Stimulated activated CD4-positive, alpha-beta T cell treated with anti-CD3 and anti-CD28 coated beads, Interleukin-15, amount 100 ng/mL, for 1 hour (primary cell): ENCODE data around the gene PARP16.
A peak's percentile ranks its signal among the peaks of the same experiment; 100 is the strongest.

ENCODE experiments used
- DNase-seq, 2 donors: peaks; one replicate each; pipeline ENCODE4 v3.0.0-alpha.2; 2020; ENCODE audit warnings: low read depth in 1 of 2, low spot score in 1 of 2

The PARP16 gene, protein sequence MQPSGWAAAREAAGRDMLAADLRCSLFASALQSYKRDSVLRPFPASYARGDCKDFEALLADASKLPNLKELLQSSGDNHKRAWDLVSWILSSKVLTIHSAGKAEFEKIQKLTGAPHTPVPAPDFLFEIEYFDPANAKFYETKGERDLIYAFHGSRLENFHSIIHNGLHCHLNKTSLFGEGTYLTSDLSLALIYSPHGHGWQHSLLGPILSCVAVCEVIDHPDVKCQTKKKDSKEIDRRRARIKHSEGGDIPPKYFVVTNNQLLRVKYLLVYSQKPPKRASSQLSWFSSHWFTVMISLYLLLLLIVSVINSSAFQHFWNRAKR

DNA sequence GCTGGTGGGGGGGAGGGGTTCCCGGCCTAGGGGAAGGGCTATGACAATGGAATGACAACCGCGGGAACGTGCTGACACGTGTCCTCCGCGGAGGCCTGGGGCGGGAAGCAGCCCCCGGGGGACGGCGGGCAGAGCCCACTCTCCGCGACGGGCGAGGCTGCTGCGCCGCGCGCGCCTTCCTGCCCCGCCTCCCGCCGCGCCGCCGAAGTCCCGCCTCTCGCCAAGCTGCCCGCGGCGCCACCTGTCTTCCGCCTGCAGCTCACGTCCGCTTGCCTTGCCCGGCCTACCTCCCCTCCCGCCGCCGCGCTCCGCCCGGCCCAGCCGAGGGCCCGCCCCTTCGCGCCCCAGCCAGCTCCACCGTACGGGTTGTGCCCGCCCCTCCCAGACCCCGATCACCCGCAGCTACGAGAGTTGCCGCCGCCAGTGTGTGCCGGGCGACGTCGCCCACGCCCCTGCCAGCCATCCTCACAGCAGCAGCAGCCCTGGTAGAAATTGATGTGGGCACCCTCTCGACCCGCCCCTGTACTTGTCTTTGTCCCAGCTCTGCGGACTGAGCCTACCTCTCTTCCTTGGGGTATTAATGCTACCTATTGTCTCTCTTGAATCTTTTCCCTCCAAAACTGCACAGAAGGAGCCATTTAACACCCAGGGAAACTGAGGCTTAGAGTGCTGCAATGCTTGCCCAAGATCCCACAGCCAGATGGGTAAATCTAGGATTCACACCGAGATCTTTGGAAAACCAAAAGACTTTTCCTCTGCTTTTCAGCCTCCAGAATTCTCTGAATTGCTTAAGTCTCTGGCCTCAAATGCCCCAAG lies at the start of gene PARP16:
PARP16 (minus strand) TSS at position 180 of the 816 bp plus-strand sequence. CDS start 457 bp downstream, outside the sequence.
- DNase-seq: peak; percentile 87 to 89

DNA sequence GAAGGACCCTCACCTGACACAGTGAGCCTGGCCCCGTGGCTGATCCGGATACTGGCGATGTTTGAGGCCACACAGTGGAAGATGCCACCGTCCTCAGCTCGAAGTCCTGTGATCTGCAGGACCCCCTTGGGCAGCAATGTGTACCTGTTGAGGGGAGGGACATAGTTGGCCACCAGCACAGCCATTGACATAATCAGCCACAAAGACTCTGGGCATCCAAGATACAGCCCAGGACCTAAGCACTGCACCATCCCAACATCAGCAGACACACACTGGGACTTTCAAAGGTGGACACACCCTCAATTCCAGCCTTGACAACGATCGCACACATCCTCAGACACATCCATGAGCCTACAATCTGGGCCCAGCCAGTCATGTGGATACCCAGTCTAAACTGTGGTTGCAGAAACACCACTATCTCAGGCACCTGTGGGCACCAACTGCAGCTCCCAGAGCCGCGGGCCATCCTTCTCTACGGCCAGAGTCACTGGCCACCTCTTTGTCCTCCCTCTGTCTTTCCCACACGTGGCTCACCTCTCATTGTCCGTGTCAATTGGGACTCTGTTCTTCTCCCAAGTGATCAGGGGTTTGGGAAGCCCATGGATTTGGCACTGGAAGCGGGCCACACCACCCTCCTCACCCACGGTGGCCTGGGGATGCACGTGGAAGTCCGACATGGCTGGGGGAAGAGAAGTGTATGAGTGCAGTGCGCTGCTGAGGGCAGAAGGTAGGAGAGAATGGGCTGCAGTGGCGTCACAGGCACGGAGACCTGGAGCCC lies 48.8 kb upstream of the PARP16 start:
- no peak for DNase-seq

DNA sequence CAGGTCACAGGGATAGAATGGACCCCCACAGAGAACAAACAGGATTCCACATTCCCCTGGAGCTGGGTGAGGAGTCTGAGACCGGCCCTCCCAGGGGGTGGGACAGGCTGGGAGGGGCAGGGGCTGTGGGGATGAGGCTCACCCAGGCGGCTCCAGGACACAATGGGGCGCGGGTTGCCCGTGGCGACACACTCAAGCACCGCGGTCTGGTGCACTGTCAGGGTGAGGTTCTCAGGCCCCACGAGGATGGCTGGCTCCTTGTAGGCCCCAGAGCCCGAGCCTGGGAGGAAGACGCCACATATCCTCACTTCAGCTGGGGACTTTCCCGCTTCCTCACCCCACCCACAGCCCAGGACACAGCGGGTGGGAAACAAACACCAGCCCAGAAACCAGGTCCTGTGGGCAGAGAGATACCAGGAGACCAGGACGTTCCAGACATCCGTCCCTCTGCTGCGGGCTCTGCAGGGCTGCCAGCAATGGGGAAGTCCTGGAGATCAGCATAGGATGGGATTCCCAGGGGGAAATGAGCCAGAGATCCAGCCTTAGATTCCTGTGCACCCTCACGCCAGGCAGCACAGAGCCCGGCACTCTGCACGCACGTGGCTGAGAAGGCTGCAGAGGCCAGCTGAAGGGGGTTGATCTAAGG lies 48.0 kb upstream of the PARP16 start:
- no peak for DNase-seq

DNA sequence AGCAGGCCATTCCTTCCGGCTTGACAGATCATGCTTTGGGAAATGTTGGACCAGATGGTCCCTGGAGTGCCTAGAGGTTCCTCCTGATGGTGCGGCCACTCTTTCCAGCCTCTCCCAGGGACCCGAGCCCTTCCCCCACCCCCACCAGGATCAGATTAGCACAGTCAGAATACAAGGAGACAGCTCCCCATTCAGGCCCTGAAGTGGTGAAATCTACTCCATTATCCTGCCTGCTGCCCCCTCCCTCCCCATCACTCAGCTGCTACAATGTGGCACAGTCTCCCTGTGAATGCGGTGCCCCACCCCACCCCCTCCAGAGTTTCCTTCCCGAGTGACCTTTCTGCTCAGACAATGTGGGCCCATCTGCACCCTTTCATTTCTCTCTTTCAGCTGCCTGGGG lies 47.2 kb upstream of the PARP16 start:
- no peak for DNase-seq

DNA sequence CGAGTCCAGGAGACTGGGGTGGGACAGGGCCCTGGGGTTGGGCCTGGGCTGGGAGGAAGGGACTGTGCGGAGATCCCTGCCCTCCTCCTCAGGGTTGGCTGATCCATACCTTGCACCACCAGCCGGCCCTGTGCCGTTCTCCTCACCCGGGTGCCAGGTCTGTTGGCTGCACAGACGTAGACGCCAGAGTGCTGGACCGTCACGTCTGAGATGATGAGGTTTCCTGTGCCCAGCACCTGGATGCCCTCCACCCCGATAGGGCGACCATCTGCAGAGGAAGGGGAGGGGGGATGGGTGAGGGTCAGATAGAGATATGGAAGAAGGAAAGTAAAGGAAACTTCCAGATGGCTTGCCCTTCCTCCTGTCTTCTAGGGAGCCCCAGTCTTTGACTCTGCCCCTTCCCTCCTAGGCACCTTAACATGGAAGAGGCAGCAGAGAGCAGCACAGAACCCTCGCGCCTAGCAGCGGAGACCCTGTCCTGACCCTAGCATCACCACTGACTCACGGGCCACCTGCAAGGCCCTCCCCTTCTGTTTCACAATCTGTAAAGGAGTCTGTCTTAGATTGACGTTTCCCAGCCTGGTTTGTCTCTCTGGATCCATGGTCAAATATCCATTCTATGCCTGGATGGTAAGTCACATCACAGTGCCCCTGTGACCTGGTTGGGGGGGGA lies 46.6 kb upstream of the PARP16 start:
- no peak for DNase-seq

DNA sequence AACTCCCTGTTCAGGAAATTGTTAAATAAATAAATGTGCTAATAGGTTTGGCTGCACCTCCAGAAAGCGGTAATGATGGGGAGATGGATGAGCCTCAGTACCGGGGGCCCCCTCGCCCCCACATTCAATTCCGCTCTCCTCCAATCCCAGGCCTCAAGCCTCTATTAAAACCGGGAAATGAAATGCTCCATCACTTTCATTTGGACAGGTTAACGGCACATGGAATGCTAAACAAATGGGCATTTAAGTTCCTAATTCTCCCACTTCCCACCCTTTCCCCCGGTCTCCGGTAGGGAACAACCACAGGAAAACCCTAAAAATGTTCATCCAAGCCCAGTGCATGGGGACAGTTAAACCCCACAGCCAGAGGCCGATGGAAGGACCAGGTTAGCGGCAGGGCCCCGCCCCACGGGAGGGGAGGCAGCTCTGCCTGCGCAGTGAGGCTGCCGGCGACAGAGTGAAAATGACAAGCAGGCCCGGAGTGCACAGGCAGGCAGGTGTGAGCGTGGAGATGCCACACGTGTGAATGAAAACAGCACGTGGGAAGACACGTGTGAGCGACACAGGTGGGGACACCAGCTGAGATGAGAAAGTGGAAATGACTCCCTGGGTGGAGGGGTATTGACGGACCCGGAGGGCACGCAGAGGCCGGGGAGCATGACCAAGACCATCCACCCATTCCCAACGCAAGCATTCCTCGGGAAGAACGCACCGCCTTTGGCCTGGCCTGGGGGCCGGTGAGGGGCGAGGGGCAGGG lies 45.9 kb upstream of the PARP16 start:
- no peak for DNase-seq

DNA sequence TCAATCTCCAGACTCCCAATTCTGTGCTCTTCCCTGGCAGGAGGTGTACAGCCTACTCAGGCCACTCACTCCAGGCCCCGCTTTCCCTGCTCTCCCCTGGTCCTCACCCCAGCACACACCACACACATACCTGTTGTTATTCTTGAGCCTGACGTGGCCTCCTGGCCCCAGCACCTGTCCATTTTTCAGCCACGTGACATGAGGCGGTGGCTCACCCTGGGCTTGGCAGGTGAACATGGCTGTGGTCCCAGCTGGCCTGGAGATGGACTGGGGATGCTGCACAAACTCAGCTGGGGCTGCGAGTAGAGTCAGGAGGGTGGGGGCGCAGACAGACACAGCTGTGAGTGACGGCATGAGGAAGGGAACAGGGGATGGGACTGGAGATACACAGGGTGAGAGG lies 45.1 kb upstream of the PARP16 start:
- DNase-seq: no peak

DNA sequence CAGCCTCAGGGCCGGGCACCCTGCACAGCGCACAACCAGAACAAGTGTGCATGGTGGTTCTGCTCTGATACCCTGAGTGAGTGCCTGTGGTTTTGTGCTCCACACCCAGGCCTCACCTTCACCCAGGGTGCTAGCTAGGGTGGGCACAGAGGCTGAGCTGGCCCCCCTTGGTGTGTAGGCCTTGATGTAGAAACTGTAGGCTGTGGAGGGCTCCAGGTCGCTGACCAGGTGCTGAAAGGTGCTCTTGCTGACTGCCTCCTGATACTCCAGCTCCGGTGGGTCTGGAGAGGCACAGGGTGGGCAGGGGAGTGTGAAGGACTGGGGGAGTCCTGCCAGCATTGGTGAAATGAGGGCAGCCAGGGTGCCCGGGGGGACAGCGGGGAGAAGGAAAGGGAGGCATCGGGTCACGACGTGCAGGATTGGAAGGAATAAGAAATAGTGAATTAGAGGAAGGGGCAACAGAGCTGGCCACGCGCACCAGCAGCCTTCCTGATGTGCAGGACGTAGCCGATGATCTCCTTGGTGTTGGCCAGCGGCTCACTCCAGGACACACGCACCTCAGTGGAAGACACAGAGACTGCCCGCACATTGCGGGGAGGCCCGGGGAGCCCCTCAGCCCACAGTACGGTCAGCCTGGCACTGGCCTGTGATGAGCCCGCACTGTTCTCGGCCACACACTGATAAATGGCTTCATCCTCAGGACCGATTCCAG lies 44.4 kb upstream of the PARP16 start:
- DNase-seq: no peak

DNA sequence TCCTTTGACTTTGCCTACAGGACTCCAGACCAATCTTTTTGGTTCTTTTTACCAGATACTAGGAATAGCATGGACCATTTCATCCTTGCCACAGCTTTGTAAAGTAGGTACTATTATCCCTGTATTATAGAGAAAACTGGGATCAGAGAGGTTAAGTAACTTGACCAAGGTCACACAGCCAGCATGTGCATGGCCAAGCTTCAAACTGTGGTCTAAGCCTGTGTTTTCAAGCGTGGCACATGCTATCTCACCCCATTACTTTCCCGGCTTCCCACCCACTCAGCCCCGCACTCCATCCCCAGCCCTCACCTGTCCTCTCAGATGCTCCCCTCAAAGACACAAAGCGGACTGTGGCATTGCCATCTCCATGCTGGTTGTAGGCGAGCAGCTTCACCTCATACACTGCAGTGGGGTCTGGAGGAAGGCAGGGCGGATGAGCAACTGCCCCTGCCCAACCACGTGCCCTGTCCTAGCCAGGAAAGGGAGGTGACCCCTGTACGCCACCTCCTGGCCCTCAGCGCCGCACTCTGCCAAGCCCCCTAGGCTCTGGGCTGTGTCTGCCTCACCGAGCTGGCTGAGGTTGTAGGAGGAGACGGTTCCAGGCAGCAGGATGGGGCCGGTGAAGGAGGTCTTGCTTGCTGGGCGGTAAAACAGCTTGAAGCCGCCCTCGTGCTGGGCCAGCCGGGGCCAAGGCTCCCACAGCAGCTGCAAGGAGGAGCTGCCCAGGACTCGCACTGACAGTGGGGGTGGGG lies 43.5 kb upstream of the PARP16 start:
- no peak for DNase-seq

DNA sequence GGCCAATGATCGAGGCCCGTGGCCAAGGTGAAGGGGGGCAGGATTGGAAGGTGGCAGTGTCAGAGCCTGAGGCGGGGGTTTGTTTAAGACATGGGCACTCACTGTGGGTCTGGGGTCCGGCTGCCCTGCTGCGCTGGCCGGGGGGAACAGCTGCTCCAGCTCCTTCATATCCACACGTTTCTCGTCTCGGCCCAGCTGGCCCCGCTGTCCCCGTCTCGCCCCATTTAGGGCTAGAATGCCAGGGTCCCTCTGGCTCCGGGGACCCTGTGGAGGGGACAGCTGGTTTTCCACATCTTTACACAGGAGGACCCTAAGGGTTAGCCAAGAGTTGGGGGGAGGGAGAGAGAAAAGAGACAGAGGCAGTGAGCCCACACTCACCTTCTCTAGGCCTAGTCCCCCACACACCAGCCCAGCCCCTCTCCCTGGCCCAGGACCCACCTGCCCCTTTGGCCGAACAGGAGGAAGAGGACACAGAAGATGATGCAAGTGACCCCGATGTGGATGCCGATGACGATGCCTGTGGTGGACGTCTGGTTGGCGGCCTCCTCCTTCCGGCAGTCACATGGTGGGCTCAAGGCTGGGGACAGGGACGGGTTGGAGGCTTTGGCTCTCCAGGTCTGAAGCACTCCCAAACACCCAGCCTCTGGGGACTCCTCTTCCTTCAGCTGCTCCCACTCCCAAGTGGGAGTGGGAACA lies 42.8 kb upstream of the PARP16 start:
- no peak for DNase-seq

DNA sequence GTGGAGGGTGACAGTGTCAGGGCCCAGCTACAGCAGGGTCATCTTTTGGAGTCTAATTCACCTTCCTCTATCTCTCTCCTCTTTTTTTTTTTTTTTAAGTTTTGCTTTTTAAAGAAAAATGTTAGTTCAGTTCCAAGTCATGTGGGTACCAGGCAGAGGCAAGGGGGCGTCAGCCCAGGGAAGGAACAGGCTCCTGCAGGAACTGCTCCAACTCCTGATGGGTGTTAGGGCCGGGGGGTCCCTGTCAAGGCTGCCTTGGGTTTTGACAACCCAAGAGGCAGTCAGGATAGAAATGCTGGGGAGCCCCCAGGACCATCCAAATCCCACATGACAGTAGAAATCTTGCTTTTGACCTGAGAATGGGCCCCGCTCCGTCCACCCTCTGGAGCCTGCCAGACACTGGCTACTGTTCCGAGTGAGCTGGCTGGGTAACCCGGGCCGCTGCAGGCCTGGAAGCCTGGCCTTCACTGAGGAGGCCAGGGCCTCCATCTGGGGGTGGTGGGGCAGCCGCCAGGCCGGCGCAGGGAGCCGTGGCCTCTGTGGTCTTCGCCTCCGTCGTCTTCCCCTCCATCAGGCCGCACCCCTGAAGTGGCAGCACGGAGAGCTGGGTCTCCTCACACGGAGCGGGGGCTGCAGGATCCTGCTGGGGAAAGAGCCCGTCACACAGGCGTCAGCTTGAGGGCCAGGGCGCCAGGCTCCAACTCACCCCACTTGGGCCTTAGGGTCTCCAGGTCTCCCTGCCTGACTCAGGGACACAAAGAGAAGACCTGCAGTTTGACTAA lies 42.0 kb upstream of the PARP16 start:
- DNase-seq: no peak

DNA sequence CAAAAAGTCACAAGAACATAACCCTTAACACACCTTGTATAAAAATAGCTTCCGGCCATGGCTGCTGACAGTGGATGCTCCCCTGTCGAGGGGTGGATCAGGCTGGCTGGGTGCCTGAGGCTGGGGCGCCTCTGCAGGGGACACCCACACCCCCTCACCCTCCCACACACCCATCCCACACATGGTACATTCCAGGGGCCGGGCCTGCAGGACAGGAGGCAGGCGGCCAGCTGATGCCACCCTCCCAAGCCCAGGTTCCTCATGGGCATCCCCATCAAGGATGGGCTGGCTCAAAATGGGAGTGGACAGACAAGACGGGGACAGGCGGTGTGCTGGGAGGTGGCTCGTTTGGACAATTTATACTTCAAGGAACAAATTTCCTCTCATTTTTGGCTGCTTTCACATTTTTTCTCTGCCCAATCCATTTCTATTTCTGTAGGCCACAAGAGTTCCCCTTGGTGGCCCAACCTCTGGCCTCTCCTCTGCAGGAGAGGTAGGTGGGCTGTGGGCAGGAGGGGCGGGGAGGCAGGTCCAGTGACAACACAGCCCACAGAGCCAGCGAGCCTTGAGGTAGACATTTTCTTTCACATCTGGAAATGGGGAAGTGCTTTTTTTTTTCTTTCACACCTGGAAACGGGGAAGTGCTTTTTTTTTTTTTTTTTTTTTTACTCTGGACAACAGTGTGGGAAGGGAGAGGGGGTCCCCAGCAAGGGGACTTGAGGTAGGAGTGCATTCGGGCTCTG lies 41.1 kb upstream of the PARP16 start:
- DNase-seq: no peak

DNA sequence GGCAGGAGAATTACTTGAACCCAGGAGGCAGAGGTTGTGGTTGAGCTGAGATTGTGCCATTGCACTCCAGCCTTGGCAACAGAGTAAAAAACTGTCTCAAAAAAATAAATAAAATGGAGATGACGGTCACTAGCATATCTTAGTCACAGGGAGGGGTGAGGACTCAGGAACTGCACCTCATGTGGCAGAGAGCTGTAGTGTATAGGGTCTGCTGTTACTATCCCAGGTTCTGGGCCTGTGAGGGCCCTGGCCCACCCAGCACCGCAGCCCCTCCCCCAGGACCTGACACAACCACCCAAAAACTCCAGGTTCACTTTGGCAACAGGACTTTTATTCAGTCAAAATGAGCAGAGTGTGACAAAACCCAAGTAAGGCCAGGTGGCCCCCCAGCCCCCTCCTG lies 40.1 kb upstream of the PARP16 start:
- no peak for DNase-seq

DNA sequence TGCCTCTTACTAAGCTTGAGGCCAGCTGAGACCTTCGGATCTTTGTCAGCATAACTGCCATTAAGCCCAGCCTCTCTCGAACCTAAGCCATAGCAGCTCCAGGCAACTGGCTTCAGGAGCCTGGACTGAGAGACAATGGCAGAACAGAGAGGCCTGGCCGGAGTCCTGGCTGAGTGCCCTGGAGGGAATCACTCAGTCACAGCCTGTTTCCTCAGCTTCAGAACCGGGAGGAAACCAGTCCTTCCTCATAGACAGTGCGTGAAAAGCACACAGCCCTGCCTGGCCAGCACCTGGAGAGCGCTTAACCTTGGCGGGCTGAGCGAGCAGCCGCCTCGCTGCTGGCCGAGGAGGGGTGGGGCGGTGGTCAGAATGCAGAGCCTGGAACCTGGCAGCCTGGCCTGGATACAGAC lies 39.4 kb upstream of the PARP16 start:
- DNase-seq: no peak

DNA sequence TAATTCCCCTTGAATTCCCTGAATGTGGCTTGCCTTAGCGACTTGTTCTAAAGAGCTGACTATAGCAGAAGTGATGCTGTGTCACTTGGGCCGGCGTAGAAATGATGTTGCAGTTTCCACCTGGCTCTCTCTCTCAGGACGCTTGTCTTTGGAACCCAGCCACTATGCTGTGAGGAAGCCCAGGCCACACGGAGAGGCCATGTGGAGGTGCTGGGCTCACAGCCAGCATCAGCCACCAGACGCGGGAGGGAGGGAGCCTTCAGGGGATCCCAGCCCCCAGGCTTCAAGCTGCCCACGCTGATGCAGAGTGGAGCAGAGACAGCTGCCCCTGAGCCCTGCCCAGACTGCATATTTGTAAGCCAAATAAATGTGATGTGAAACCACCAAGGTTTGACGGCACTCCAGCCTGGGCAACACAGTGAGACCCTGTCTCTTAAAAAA lies 36.4 kb upstream of the PARP16 start:
- DNase-seq: no peak

DNA sequence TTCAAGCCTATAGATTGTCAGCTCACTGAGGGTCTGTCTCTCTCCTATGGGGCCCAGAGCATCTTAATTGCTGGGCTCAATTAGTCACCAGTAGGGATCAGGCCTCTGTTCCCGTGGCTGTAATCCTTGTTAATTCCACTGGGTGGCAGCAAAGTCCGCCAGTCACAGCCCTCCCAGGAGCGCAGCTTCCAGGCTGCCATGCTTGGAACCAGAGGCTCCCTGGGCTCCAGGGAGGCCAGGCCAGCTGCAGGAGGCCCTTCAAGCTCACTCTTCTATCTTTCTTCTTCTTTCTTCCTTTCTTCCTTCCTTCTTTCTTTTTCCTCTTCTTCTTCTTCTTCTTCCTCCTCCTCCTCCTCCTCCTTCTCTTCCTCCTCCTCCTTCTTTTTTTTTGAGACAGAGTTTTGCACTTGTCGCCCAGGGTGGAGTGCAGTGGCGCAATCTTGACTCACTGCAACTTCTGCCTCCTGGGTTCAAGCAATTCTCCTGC lies 32.2 kb upstream of the PARP16 start:
- DNase-seq: peak; percentile 41 to 57
